Common myeloid progenitor, CD34-positive (primary cell): Measurements from ENCODE around the gene ADCY2.

ENCODE experiments used
- CTCF ChIA-PET: fragments of 350-600 bp; sonication (Branson Sonifier 250); formaldehyde crosslinking; loops from one replicate; lab custom pipeline; 2021; ENCODE audit warnings: antibody characterized with exemption; lab: Charles Lee
- POLR2A ChIA-PET: fragments of 350-600 bp; sonication (Branson Sonifier 250); formaldehyde crosslinking; loops from one replicate; lab custom pipeline; 2021; ENCODE audit warnings: antibody characterized with exemption; lab: Charles Lee
- DNase-seq, 3 donors: peaks; one replicate each; pipeline versions ENCODE4 v3.0.0 to v3.0.0-alpha.2; 2013
- H3K27ac ChIP-seq, 2 experiments: 1 replicate in 1 of 2; 2 replicates in 1 of 2; pipeline ENCODE4 v1.7.0; 2013; ENCODE audit warnings: inconsistent platforms in 2 of 2, low read length in 2 of 2, mild to moderate bottlenecking in 2 of 2, low read depth in 1 of 2, moderate library complexity in 1 of 2; ENCODE audit not compliant: severe bottlenecking in 2 of 2, insufficient read depth in 1 of 2, poor library complexity in 1 of 2
- H3K27me3 ChIP-seq, 5 experiments: replicated peaks in 2 of 5; 1 replicate in 3 of 5; 2 replicates in 2 of 5; pipeline versions ENCODE4 v1.6.1 to v1.7.0; 2013; ENCODE audit warnings: low read length in 4 of 5, mild to moderate bottlenecking in 2 of 5, moderate library complexity in 2 of 5, inconsistent platforms in 1 of 5; ENCODE audit not compliant: insufficient read depth in 5 of 5, control insufficient read depth in 4 of 5
- H3K36me3 ChIP-seq, 4 experiments: 1 replicate in 2 of 4; 2 replicates in 2 of 4; pipeline versions ENCODE4 v1.6.1 to v1.7.0; 2013; ENCODE audit warnings: low read length in 3 of 4, control low read depth in 1 of 4, mild to moderate bottlenecking in 1 of 4; ENCODE audit not compliant: control insufficient read depth in 4 of 4, insufficient read depth in 4 of 4
- H3K4me1 ChIP-seq, 4 experiments: 1 replicate in 3 of 4; 2 replicates in 1 of 4; pipeline versions ENCODE4 v1.6.1 to v1.7.1; 2013; ENCODE audit warnings: low read length in 3 of 4, mild to moderate bottlenecking in 3 of 4, control low read depth in 1 of 4, inconsistent platforms in 1 of 4, moderate library complexity in 1 of 4; ENCODE audit not compliant: control insufficient read depth in 4 of 4, insufficient read depth in 4 of 4; ENCODE audit errors: control extremely low read depth in 1 of 4
- H3K4me3 ChIP-seq, 7 experiments: 1 replicate in 4 of 7; 2 replicates in 3 of 7; pipeline versions ENCODE4 v1.5.1 to v1.7.0; 2013; ENCODE audit warnings: mild to moderate bottlenecking in 7 of 7, low read length in 6 of 7, moderate library complexity in 6 of 7, inconsistent platforms in 2 of 7, low read depth in 2 of 7, control low read depth in 1 of 7; ENCODE audit not compliant: insufficient read depth in 4 of 7, control insufficient read depth in 1 of 7; ENCODE audit errors: extremely low read depth in 1 of 7
- H3K9me3 ChIP-seq, 5 experiments: 1 replicate in 4 of 5; 2 replicates in 1 of 5; pipeline versions ENCODE4 v1.6.1 to v1.7.1; 2013; ENCODE audit warnings: low read length in 4 of 5, mild to moderate bottlenecking in 2 of 5, inconsistent platforms in 1 of 5, low read depth in 1 of 5, moderate library complexity in 1 of 5; ENCODE audit not compliant: control insufficient read depth in 4 of 5, insufficient read depth in 2 of 5; ENCODE audit errors: control extremely low read depth in 1 of 5
- WGBS: methylation state at CpG from one replicate; pipeline ENCODE4 v1.1.5; 2013; ENCODE audit not compliant: insufficient coverage; 5-methylcytosine and 5-hydroxymethylcytosine counted together

Gene ADCY2

GRCh38 chr5:7772141-7772540 is 376.2 kb downstream of the ADCY2 start:
- no peak for DNase-seq
- Histone ChIP-seq H3K4me1 (no peaks in the 10 kb centered on the region), H3K27ac (no peak overlapping the region), H3K27me3 (peaks cover 0 to 39% (median 8%) of the 10 kb centered on the region in 5 experiments), H3K9me3 (no peaks in the 10 kb centered on the region), H3K36me3 (no peaks in the 10 kb centered on the region), H3K4me3 (no peak overlapping the region)
- WGBS = 90% methylated on average over 6 of the region's 6 CpGs
- POLR2A ChIA-PET = no interaction called here
- CTCF ChIA-PET = no interaction called here

- WGBS = 100% methylated on average over 2 of the region's 6 CpGs
- ChIA-PET POLR2A (no interaction called here), CTCF (no interaction called here)
- no peak overlapping the region for H3K27ac ChIP-seq
- no peaks in the 10 kb centered on the region for H3K9me3 ChIP-seq
- no peaks in the 10 kb centered on the region for H3K4me1 ChIP-seq
- DNase-seq = no peak
- H3K4me3 ChIP-seq = no peak overlapping the region
- no peaks in the 10 kb centered on the region for H3K36me3 ChIP-seq
- H3K27me3 ChIP-seq = peaks cover 3 to 48% (median 12%) of the 10 kb centered on the region in 5 experiments
Measured at GRCh38 chr5:7773178-7773577, 377.2 kb downstream of the ADCY2 start.

- Histone ChIP-seq H3K9me3 (no peaks in the 10 kb centered on the region), H3K4me3 (no peak overlapping the region), H3K27me3 (peaks cover 0 to 63% (median 16%) of the 10 kb centered on the region in 5 experiments), H3K27ac (no peak overlapping the region), H3K4me1 (peaks cover 0 to 13% (median 3%) of the 10 kb centered on the region in 4 experiments), H3K36me3 (no peaks in the 10 kb centered on the region)
- ChIA-PET CTCF (no interaction called here), POLR2A (no interaction called here)
- WGBS = 93% methylated on average over 3 of the region's 4 CpGs
- DNase-seq = no peak
Measured at GRCh38 chr5:7776442-7776841, 380.5 kb downstream of the ADCY2 start.

GRCh38 chr5:7779019-7780005 is 383.4 kb downstream of the ADCY2 start:
- Histone ChIP-seq H3K4me1 (peaks cover 0 to 13% (median 3%) of the 10 kb centered on the region in 4 experiments), H3K36me3 (no peaks in the 10 kb centered on the region), H3K27ac (no peak overlapping the region), H3K4me3 (no peak overlapping the region), H3K9me3 (no peaks in the 10 kb centered on the region), H3K27me3 (peaks cover 6 to 81% (median 28%) of the 10 kb centered on the region in 5 experiments)
- peak; percentile 21 to 56 (median 54) for DNase-seq
- POLR2A ChIA-PET = no interaction called here
- WGBS = 47% methylated on average over 8 of the region's 10 CpGs
- CTCF ChIA-PET = interaction anchor here (1.0 to 1.4 kb wide), 2 partner anchors 12 to 26 kb away, joined by 3 to 4 read pairs; no protein-coding TSS in a partner anchor

- Histone ChIP-seq H3K27ac (no peak overlapping the region), H3K4me3 (no peak overlapping the region), H3K36me3 (no peaks in the 10 kb centered on the region), H3K27me3 (peaks cover 6 to 87% (median 29%) of the 10 kb centered on the region in 5 experiments), H3K9me3 (no peaks in the 10 kb centered on the region), H3K4me1 (peaks cover 0 to 13% (median 3%) of the 10 kb centered on the region in 4 experiments)
- CTCF ChIA-PET = interaction anchor here (1.1 to 1.7 kb wide), 2 partner anchors 10 to 12 kb away, joined by 3 to 4 read pairs; no protein-coding TSS in a partner anchor
- WGBS = 89% methylated on average over 1 of the region's 3 CpGs
- no peak for DNase-seq
- POLR2A ChIA-PET = no interaction called here
Measured at GRCh38 chr5:7781899-7782298, 386.0 kb downstream of the ADCY2 start.

GRCh38 chr5:7784683-7785380 is 388.9 kb downstream of the ADCY2 start:
- Histone ChIP-seq H3K4me3 (no peak overlapping the region), H3K4me1 (no peaks in the 10 kb centered on the region), H3K27ac (no peak overlapping the region), H3K27me3 (peaks cover 3 to 71% (median 23%) of the 10 kb centered on the region in 5 experiments), H3K36me3 (no peaks in the 10 kb centered on the region), H3K9me3 (no peaks in the 10 kb centered on the region)
- CTCF ChIA-PET = no interaction called here
- 90% methylated on average over 2 of the region's 4 CpGs for WGBS
- DNase-seq = no peak
- POLR2A ChIA-PET = no interaction called here
